HG02678 (cell line): ENCODE measurements around the gene UBR3.
"Not testable (repeated sequence)": the region's sequence is repeated elsewhere in the genome, so short reads cannot be mapped to it uniquely, and the experiment has no call there.

ENCODE experiments used
- ATAC-seq: cut with Tn5 transposase; IDR thresholded peaks from one replicate; pipeline ENCODE4 v1.9.1; 2021; ENCODE audit warnings: mild to moderate bottlenecking, moderate library complexity; ENCODE audit not compliant: unreplicated experiment

The UBR3 gene

DNA sequence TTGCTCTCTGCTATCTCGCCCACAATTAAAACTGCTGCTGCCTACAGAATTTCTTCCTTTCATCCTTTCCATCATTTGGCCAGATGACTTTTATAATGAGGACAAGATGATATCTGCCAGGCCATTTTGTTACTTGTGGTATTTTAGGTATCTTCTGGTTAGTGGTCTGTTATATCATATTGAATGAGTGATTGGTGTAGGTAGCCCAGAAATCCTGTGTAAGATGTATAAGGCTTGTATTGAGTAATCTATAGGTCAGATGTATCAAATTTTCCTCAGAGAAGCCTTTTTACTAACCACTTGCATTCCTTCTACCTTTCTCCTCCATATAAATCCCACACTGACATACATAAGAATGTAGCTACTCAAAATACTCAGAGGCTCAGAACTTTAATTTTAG, 118.3 kb downstream of the UBR3 start:
- ATAC-seq = no peak

GRCh38 chr2:169946092-169946491, 118.8 kb downstream of the UBR3 start:
- ATAC-seq = no peak

- no peak for ATAC-seq
These were observed 119.3 kb downstream of the UBR3 start for GRCh38 chr2:169946546-169946945.

DNA sequence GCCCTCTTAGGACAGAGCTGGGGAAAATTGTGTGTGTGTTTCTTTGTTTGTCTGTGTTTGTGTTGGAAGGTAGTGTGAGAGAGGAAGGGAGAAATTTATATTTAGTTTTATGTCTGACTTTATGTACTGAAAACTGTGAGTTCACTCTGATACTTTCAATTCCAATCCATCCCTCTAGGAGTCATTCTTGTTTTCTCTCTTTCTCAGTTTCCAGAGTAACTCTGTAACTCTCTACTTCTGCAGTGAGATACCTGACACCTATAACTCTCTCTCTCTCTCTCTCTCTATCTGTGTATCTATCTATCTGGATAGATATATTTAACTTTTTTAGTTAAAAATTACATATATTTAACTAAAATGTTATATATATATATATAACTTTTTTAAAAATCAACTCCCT, 128.7 kb downstream of the UBR3 start:
- no peak for ATAC-seq

DNA sequence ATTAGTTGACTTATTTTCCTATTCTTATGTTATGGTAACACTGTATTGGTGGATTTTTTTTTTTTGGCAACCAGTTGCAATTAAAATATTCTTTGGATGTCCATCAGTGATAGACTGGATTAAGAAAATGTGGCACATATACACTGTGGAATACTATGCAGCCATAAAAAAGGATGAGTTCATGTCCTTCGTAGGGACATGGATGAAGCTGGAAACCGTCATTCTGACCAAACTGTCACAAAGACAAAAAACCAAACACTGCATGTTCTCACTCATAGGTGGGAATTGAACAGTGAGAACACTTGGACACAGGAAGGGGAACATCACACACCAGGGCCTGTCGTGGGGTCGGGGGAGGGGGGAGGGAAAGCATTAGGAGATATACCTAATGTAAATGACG, 130.0 kb downstream of the UBR3 start:
- not testable (repeated sequence) for ATAC-seq

DNA sequence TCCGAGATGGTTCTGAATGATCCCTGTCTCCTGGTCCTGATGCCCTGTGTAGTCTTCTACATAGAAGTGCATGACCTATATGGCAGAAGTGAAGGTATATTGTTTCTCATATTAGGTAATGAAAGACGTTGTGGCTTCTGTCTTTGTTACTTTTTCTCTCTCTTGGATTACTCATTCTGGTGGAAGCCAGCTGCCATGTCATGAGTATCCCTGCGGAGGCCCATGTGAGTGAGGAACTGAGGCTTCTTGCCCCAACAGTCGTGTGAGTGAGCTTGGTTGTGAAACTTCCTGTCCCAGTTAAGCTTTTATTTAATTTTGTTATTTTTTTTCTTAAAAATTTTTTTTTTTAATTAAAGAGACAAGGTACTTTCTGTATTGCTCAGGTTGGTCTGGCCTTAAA, 134.7 kb downstream of the UBR3 start:
- no peak for ATAC-seq

GRCh38 chr2:169963786-169964185, 136.5 kb downstream of the UBR3 start:
- no peak for ATAC-seq

DNA sequence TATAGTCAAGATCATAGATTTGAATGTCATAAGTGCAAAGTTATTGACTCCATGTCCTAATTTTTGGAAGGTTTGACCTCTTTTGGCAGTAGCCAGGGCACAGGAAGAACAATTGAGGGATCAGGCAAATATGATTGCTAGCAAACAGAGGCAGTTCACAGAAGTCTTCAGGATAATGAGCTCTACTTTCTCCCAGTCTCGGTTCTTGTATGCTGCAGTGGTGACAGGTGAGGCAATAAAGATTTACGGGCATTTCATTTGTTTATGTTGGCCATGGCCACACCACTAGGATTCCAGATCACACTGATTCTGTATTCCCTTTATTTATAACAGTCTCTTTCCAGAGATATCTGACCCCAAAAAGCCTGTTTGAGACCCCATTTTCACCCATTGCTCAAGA, 137.5 kb downstream of the UBR3 start:
- no peak for ATAC-seq

GRCh38 chr2:169965495-169965894, 138.2 kb downstream of the UBR3 start:
- ATAC-seq = no peak

DNA sequence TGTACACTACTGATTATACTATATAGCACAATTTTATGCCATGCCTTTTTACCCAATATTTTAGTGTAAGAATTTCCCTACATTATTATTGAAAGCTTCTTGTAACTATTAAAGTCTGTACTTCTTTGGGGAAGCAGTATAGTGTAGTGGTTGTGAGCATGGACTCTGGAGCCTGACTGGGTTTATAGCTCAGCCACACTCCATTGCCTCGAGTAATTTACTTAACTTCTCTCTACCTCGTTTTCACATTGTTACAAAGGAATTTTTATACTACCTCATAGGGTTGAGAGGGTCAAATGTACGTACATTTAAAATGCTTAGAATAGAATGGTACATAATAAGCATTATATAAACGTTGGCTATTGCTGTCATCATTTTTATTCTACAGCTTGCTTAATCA, 139.2 kb downstream of the UBR3 start:
- no peak for ATAC-seq

- ATAC-seq = no peak
These were observed 141.5 kb downstream of the UBR3 start for GRCh38 chr2:169968743-169969142.

DNA sequence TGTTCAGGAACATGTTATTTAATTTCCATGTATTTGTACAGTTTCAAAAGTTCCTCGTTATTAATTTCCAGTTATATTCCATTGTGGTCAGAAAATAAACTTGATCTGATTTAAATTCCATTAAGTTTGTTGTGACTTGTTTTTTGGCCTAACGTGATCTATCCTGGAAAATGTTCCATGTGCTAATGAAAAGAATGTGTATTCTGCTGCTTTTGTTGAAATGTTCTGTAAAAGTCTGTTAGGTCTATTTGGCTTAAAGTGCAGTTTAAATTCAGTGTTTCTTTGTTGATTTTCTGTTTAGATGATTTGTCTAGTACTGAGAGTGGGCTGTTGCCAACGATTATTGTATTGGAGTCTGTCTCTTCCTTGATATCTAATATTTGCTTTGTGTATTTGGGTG, 148.0 kb downstream of the UBR3 start:
- ATAC-seq = no peak

- ATAC-seq = no peak
These were observed 149.1 kb downstream of the UBR3 start for GRCh38 chr2:169976335-169976851.

GRCh38 chr2:169977530-169977929, 150.3 kb downstream of the UBR3 start:
- ATAC-seq = no peak

- no peak for ATAC-seq
These were observed 151.3 kb downstream of the UBR3 start for GRCh38 chr2:169978402-169979017.

DNA sequence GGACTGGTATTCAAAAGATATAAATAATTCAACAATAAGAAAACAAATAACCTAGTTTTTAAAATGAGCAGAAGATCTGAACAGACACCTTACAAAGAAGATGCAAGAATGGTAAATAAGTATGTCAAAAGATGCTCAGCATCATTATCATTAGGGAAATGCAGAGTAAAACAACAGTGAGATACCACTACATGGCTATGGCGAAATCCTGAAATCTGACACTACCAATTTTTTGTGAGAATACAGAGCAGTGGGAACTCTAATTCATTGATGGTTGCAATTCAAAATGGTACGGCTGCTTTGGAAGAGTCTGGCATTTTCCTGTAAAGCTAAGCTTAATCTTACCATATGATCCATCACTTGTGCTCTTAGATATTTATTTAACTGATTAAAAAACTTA, 151.8 kb downstream of the UBR3 start:
- ATAC-seq = no peak

GRCh38 chr2:169980001-169980400, 152.7 kb downstream of the UBR3 start:
- ATAC-seq = no peak

GRCh38 chr2:169980643-169981042, 153.4 kb downstream of the UBR3 start:
- no peak for ATAC-seq

GRCh38 chr2:169982929-169983328, 155.7 kb downstream of the UBR3 start:
- no peak for ATAC-seq

DNA sequence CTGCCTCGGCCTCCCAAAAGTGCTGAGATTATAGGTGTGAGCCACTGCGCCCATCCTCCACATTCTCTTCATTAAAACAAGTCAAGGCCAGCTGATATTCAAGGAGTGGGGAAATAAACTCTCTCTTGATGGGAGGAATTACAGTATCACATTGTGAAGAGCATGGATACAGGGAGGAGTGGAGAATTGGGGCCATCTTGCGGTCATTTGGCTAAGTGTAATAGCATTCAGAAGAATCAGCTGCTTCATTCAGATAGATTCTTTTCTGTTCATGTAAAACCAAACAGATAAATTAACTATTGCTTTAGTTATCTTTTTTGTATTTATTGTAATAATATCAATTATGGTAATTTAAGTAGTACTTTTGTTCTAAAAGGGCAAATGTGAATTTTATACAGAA, 156.3 kb downstream of the UBR3 start:
- ATAC-seq = no peak

- no peak for ATAC-seq
These were observed 156.9 kb downstream of the UBR3 start for GRCh38 chr2:169984145-169984544.

DNA sequence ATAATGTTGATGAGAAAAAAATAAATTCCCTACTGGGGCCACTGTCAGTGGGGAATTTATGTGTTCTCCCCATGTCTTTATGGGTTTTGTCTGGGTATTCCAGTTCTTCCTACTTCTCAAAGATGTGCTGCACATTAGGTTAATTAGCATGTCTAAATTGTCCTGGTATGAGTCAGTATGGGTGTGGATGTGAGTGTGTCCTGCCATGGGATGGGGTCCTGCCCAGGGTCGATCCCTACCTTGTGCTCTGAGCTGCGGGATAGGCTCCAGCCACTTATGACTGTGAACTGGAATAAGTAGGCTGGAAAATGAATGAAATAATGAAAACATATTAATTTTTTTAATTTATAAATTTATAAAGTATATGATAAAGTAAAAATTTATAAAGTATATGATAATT, 167.5 kb downstream of the UBR3 start:
- no peak for ATAC-seq

DNA sequence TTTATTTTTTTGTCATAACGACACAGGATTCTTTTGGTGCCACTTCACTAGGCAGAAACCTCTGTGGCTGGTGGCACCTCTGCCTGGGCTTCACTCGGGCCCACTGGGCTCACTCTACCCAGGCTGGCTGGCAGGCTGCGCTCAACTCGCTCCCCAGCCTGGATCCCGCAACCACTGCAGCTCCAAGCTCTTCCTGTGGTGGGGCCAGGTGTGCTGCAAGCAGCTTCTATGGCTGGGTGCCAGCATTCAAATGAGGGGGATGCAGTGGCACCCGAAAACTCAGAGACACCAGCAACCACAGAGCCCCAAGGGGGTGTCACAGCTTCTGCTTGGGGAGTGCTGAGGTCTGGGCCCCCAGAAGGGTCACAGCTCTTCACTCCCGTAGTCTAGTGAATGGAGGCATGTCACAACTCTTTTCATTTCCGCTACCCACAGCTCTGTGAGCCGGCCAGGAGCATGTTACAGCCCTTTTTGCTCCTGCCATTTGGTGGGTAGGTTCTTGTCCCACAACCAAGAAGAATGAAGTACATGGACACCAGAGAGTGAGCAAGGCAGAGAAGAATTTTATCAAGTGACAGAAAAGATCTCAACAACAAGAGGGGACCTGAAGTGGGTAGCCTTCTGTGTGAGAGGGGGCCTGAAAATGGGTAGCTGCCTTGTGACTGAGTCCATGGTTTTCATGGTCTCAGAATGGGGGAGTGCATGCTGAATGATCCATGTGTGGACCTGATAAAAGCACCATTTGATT, 170.1 kb downstream of the UBR3 start:
- ATAC-seq = no peak
